ENCODE results near the gene SLC22A4. TPM values are rescaled to one million over a fixed set of nuclear protein-coding genes. Genes with fewer than 3 reads are reported as not detected.

The SLC22A4 gene
- total and polyA plus RNA-seq, 2 of the 8 experiments (the other 6 are each of a cell fraction or from before 2014, with no cell fraction given): 0.45 to 0.60 TPM

DNA sequence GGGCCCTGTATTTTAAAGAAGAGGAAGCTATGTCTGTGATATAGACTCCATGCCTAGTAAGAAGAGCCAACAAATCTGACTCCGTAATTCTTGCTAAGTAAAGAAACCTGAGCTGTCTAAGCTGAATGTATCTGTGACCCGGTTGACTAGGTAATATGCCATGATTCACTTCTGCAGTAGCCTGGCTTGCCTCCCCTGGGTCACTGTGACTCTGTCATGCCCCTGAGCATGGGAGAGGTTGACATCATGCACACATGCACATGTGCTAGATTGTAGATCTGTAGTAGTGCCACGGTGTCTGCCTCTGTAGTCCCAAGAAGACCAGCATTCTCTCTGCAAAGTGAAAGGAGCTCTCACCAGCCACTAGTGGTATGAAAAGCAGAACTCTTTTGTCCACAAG is 84.4 kb downstream of the SLC22A4 start (continued):
- TF ChIP-seq KDM1A (IDR thresholded peaks at IDR 0.05; ENCODE audit: borderline replicate concordance, low read length): no peak
- TF ChIP-seq RFX5 (IDR thresholded peaks at IDR 0.05; ENCODE audit: borderline replicate concordance, low read depth, low read length): no peak
- TF ChIP-seq SIN3A (conservative IDR thresholded peaks at IDR 0.05 in 1 of 2, IDR thresholded peaks at IDR 0.05 in 1 of 2; ENCODE audit: low read depth in 1 of 2, low read length in 2 of 2): no peak

All from H1 (cell line).